NT2/D1 (cell line): ENCODE measurements around the gene SKIL.

Experiments used
- SUZ12 ChIP-seq: IDR thresholded peaks from 2 replicates; pipeline ENCODE4 v1.6.1; 2011; ENCODE audit not compliant: insufficient read length, insufficient read depth; ENCODE audit errors: extremely low read depth
- YY1 ChIP-seq: IDR thresholded peaks from 2 replicates; pipeline ENCODE4 v1.6.1; 2011; ENCODE audit not compliant: insufficient read length, insufficient read depth
- ZNF274 ChIP-seq: IDR thresholded peaks from 2 replicates; pipeline ENCODE4 v1.6.1; 2011; ENCODE audit warnings: mild to moderate bottlenecking, low read depth, low read length

GRCh38 chr3:170350515-170351413 lies 6.8 kb upstream of the SKIL start:
- TF ChIP-seq YY1: no peak
- TF ChIP-seq ZNF274: no peak
- no peak for TF ChIP-seq SUZ12
